ENCODE results near the gene NRP1. TPM values are rescaled to one million over a fixed set of nuclear protein-coding genes. Genes with fewer than 3 reads are reported as not detected.

The NRP1 gene
- total RNA-seq, 1 experiment from 2014 or later: 9.1 TPM

- DNase-seq (ENCODE audit: low spot score): peak; percentile 50
Observed at GRCh38 chr10:33291053-33291592, 43.3 kb downstream of the NRP1 start.

- no peak for DNase-seq (ENCODE audit: low spot score)
Observed at GRCh38 chr10:33290321-33291052, 44.0 kb downstream of the NRP1 start.

GRCh38 chr10:33289776-33290175 is 44.7 kb downstream of the NRP1 start:
- DNase-seq (ENCODE audit: low spot score): no peak

GRCh38 chr10:33288127-33288526 is 46.3 kb downstream of the NRP1 start:
- DNase-seq (ENCODE audit: low spot score): no peak

- peak; percentile 64 for DNase-seq (ENCODE audit: low spot score)
Observed at GRCh38 chr10:33287112-33287511, 47.4 kb downstream of the NRP1 start.

DNA sequence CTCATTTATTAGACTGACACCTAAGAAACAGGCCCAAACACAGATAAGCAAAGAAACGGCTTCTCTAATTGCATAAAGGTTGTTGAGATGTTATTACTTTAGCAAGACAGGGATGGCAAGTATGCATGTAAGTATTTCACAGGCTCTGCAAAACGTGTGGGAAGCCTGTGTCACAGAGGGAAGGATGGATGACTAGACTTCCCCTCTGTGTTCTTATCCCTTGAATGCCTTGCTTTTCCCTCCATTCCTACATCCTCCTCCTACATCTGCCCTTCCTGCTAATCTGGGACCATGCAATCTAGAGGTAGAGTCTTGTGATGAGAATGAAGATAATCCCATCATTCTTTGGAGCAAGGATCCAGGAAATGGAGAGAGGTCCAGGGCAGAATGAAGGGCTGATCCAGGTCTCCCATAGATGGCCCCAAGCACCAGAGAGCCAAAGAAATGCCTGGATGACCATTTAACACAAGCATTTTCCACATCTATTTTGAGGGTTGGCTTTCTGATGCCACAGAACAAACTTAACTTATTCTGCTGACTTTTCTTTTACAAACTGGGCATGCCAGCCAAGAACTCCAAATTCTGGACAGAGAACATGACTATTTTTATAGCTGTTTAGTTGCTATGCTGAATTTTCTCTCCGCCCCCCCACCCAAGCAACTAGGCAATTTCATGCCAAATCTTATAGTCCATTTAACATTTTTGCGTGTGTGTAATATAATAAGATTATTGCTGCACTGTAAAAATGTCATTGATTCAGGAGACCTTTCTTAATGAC is 48.1 kb downstream of the NRP1 start:
- no peak for DNase-seq (ENCODE audit: low spot score)

DNA sequence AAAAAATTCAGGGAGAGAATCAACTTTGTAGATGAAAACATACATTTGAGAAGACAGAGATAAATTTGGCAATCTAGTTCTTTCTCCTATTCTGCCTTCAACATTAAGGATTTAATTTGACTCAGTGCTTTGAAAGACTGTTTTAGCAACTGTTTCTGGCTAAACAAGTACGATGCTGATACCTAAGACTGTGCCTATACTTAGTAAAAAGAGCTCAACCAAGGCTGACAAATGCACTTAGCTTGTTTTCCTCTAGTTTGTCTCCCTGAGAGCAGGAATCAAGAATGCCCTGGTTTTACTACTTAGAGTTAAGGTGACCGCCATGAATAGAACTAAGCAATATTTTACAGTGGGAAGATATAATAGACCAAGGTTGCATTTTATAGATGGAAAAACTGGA is 49.5 kb downstream of the NRP1 start:
- no peak for DNase-seq (ENCODE audit: low spot score)

GRCh38 chr10:33279811-33280602 is 54.5 kb downstream of the NRP1 start:
- DNase-seq (ENCODE audit: low spot score): no peak

DNA sequence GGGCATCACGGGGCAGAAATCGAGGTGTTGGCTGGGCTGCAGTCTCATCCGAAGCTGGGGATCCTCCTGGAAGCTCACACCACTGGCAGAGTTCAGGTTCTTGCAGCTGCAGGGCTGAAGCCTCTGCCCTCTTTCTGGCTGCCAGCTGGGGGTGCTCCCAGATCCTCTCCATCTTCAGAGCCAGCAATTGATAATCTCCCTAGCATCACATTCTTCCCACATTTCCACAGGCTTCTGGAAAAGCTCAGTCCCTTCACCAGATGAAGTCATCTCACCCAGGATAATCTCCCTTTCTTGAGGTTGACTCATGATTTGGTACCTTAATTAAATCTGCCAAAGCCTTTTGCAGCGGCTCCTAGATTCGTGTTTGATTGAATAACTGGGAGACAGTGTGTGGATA is 55.2 kb downstream of the NRP1 start:
- no peak for DNase-seq (ENCODE audit: low spot score)

- DNase-seq (ENCODE audit: low spot score): no peak
Observed at GRCh38 chr10:33278198-33278597, 56.3 kb downstream of the NRP1 start.

DNA sequence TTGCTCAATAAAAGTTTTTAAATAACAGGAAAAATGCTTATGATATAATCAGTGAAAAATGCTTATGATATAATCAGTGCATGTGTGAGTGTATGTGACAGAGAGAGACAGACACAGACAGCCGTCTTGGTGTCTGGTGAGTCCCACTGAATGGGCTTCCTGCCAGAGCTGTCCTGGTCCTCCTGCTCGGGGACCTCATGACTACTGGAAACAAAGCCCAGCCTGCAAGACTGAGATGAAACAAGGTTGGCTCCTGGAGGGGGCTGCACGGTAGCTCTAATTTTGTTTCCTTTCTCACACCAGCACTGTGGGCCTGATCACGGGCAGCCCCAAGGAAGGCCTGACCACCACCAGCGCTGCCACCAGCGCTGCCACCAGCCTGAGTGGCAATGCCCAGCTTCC is 57.3 kb downstream of the NRP1 start:
- DNase-seq (ENCODE audit: low spot score): no peak

DNA sequence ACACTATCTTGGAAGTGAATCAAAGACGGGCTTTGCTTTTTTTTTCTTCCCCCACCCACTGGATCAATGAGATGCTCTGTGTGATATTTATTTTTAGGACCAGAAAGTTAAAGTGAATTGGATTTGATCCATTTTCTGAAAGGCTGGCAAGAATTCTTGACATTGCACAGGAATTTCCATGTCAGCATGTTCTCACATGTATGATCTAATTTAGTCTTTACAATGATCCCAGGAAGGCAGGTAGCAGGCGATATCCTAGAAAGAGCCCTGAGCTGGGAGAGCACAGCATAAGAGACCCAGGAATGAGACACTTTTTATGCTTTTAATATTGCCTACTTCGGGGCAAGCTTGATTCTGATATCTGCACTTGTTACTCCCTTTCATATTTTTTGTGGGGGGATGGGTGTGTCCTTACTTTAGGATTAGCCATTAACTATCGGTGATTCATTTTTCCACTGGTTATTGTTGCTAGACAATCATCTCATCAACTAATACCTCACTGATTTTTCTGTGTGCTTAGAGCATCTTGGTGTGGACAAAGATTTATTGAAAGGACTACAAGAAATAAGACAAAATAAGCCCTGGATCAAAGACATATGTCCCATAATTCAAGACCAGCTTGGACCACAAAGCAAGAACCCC is 58.1 kb downstream of the NRP1 start:
- peak; percentile 45 for DNase-seq (ENCODE audit: low spot score)

DNA sequence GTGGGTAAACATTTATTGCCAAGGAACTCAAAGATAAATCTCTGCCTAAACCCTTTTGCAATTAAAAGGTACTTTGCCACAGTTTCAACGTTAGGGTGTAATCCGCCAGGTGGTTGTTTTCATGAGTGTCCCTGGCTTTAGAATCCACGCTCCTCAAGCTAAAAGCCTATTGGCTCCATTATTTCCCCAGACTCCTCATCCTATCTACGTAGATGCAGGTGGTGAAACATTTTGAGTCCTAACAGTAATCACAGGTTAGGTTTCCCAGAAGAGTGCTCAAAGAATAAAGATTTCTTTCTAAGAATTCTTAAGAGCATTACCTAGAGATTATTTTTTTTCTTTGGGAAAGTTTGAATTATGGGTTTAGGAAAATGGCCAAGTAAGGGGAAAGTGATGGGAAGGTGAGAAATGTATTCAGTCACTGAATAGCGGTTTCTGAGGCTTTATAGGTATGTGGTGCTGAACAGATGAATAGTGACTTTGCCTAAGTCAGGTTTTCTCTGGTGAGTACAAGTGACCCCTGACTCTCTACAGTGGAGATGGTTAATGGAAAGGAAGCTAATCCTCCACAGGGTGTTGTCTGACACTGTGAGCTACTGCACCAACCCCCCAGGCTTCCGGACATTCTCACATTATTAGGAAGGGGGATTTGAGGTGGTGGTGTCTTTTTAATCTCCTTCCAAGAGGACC is 60.2 kb downstream of the NRP1 start:
- DNase-seq (ENCODE audit: low spot score): no peak

DNA sequence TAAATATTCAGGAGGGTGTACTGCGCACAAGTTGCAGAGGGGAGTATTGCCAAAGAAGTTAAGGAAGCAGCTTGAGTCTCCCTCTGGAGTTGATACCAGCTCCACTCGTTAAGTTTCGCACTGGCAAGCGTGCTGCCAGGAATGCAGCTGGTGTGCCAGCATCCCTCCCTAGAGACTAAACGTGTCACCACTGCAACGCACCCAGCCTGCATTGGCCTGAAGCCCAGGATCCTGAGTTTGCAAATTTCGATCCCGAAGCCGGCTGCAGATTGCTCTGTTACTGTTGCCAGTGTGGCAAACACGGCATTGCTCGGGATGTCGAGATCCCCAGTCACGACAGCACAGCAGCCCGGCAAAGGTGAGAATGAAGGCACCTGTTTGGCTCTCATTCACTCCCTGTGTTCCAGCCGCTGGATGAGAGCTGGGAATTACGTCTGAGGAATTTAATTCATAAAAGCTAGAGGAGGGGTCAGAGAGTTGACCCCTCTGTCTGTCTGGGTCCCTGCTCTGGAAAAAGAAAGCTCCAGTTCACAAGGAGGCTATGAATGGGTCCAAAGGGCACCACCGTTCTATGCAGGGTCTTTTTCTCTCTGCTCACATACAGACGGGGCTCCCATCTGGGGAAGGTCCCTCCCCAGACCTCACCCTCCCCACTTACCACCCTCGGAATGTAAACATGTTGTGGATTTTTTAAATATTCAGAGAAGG is 61.0 kb downstream of the NRP1 start:
- peak; percentile 87 for DNase-seq (ENCODE audit: low spot score)

- DNase-seq (ENCODE audit: low spot score): no peak
Observed at GRCh38 chr10:33272635-33273034, 61.8 kb downstream of the NRP1 start.

DNA sequence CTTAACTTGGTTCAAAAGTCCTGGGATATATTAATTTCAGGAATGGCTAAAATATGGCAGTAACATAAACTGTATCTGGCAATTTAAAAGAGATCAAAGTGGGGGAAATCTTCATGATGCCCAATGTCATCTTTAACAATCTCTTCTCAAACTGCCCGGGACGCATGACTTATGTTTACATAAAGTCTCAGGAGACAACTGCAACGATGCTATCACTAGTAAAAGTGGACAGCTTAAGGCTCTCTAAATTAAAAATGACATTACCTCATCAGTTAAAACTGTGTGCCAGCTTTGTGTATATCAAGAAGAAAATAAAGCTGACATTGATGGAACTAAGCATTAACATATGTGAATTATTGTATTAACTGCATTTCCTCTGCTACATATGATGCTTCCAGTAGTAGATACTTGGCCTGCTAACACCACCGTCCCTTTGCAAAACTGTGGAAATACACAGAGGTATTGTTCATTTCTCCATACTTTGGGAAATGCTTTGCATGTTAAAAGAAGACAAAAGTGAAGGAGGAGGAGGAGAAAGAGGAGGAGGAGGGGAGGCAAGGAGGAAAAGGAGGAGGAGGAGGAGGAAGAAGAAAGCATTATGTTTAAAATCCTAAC is 62.4 kb downstream of the NRP1 start:
- peak; percentile 11 for DNase-seq (ENCODE audit: low spot score)

GRCh38 chr10:33270971-33271370 is 63.5 kb downstream of the NRP1 start:
- DNase-seq (ENCODE audit: low spot score): no peak

DNA sequence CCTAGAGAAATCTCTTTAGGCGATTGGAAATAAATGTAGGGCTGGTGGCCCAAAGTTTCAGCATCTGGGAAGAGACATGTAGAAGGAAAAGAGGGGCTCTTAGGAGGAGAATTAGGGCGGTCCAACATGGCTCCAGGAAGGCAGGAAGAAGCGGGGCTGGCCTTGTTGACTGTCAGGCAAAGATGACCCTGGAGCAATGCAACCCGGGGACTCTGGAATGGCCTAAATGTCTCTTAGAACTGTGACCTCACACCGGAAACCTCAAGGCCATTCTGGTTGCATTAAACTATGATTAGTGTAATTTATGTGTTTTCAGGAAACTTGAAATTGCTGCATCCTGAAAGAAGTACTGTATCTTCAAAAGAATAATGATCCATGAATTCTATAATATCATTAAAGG is 66.8 kb downstream of the NRP1 start:
- no peak for DNase-seq (ENCODE audit: low spot score)

- DNase-seq (ENCODE audit: low spot score): no peak
Observed at GRCh38 chr10:33265621-33266020, 68.8 kb downstream of the NRP1 start.

DNA sequence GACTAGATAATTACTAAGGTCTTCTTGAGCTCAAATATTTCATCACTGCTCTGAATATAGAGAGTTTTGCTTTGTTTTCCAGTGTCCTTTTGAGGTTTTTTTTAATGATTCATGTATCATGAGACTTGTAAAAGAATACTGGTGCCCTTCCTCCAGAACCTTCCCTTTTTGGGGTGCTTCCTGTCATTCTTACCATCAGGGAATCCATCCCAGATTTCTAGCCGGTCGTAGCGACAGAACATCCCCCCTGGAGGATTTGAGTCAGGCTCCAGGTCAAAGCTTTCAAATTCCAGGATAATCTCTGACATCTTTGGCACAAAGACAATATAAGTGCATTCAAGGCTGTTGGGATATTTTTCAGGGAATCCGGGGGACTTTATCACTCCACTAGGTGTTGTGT is 71.0 kb downstream of the NRP1 start:
- no peak for DNase-seq (ENCODE audit: low spot score)
